ENCODE results near the gene SBF2. TPM values are rescaled to one million over a fixed set of nuclear protein-coding genes. Genes with fewer than 3 reads are reported as not detected.

SBF2 gene
- total and polyA plus RNA-seq, 9 of the 15 experiments (the other 6 are each of a cell fraction or from before 2014, with no cell fraction given): 0.80 to 9.5 (median 5.0) TPM

- H3K4me3 ChIP-seq: peak overlapping the region; percentile 32; the same call in 1 of the 2 replicates
- H3K9me3 ChIP-seq (replicated peaks; ENCODE audit: control insufficient read depth, insufficient read depth, low read depth, low read length): no peaks in the 10 kb centered on the region
- peaks cover 8 to 12% of the 10 kb centered on the region in 2 experiments for H3K27me3 ChIP-seq (ENCODE audit: control insufficient read depth in 2 of 2, insufficient read depth in 2 of 2, low read length in 2 of 2)
- in situ Hi-C loops (cut with MboI): loop anchor here (25.0 kb wide), 1 partner anchor 446 kb away; no protein-coding TSS in a partner anchor
- POLR2A ChIA-PET: interaction anchor here (0.6 to 1.5 kb wide), 6 partner anchors 10 to 568 kb away, joined by 3 to 4 read pairs (median 4); no protein-coding TSS in a partner anchor
- peak overlapping the region; percentile 90 for H2AFZ ChIP-seq (ENCODE audit: low read depth, low read length)
- H3K79me2 ChIP-seq (ENCODE audit: control insufficient read depth, insufficient read depth, low read length): no peaks in the 10 kb centered on the region
- peak; percentile 72 for FAIRE-seq
- H3K4me1 ChIP-seq (replicated peaks in 1 of 2; ENCODE audit: control insufficient read depth in 2 of 2, insufficient read depth in 2 of 2, low read length in 2 of 2): peaks cover 23 to 42% of the 10 kb centered on the region in 2 experiments
- CTCF ChIA-PET (ENCODE audit: low intra/inter-chr PET ratio): interaction anchor here (1.1 to 1.7 kb wide), 3 partner anchors 14 to 551 kb away, joined by 3 to 6 read pairs (median 4); no protein-coding TSS in a partner anchor
- no peak overlapping the region for H3K27ac ChIP-seq (ENCODE audit: extremely low read depth, low read depth, low read length)
- peak overlapping the region; percentile 72 for H3K4me2 ChIP-seq (ENCODE audit: insufficient read depth, low read length)
- no peak for DNase-seq (ENCODE audit: extremely low read depth in 1 of 4, low spot score in 3 of 4)
- no peaks in the 10 kb centered on the region for H3K36me3 ChIP-seq (ENCODE audit: control insufficient read depth, insufficient read depth, low read length)
- intact Hi-C loops (cut with micrococcal nuclease): loop anchor here (1.0 to 5.0 kb wide), 5 partner anchors 58 to 696 kb away; no protein-coding TSS in a partner anchor
- BruUV-seq (replicated peaks): no TSS peak
- 11% methylated on average over 15 of the region's 16 CpGs for whole genome bisulfite sequencing (ENCODE audit: insufficient coverage, low coverage, missing lambda C conversion rate)
- H3K9me1 ChIP-seq (ENCODE audit: control insufficient read depth, insufficient read depth, low read length): no peaks in the 10 kb centered on the region
- no peak for ATAC-seq
- 0 out of 2 replicates have a peak, but pooled peaks cover 2% of the 10 kb centered on the region for H4K20me1 ChIP-seq (replicated peaks; ENCODE audit: control insufficient read depth, insufficient read depth, low read length)
- peak overlapping the region; percentile 27 to 79; a peak in 3 of 4 replicates for H3K9ac ChIP-seq (ENCODE audit: insufficient read depth in 1 of 2, low read depth in 2 of 2, low read length in 2 of 2)
- TF ChIP-seq NFIC (IDR thresholded peaks at IDR 0.05) (peak; percentile 71), ETV5 (CRISPR knock-in tag; IDR thresholded peaks at IDR 0.05; ENCODE audit: low read depth) (no peak), HDAC8 (tag; IDR thresholded peaks at IDR 0.05) (no peak), SP2 (IDR thresholded peaks at IDR 0.05; ENCODE audit: extremely low read depth, low read depth, low read length, poor library complexity, severe bottlenecking) (no peak), ZNF212 (CRISPR knock-in tag; IDR thresholded peaks at IDR 0.05) (no peak), ZBTB40 (IDR thresholded peaks at IDR 0.05) (peak; percentile 41; the same call in 1 of the 2 replicates), ZBTB40 (CRISPR knock-in tag; IDR thresholded peaks at IDR 0.05) (no peak), ATF1 (CRISPR knock-in tag; IDR thresholded peaks at IDR 0.05) (no peak), ATF1 (tag; IDR thresholded peaks at IDR 0.05) (0 out of 2 replicates have a peak, but pooled peaks have one; percentile 33), ZNF3 (CRISPR knock-in tag; IDR thresholded peaks at IDR 0.05) (no peak), SMARCE1 (IDR thresholded peaks at IDR 0.05) (peak; percentile 8; the same call in 1 of the 2 replicates)
Observed at GRCh38 chr11:10308201-10308954, 14.4 kb upstream of the SBF2 start.
